HepG2 (cell line): ENCODE measurements around the gene LRSAM1. TPM values are rescaled to one million over a fixed set of nuclear protein-coding genes. Genes with fewer than 3 reads are reported as not detected.

Source experiments
- CBX1 ChIP-seq: IDR thresholded peaks from one replicate; pipeline ENCODE4 v1.6.1; 2016; ENCODE audit warnings: antibody characterized with exemption, low read depth
- DPF2 ChIP-seq: sonication (generic); formaldehyde crosslinking; IDR thresholded peaks from 2 replicates; pipeline ENCODE4 v1.4.0; 2020; ENCODE audit warnings: mild to moderate bottlenecking, low read depth, missing genetic modification reagents, borderline replicate concordance
- GABPB1 ChIP-seq: IDR thresholded peaks from 2 replicates; pipeline ENCODE4 v1.6.1; 2016; ENCODE audit warnings: mild to moderate bottlenecking, missing genetic modification reagents, moderate library complexity, missing compliant biosample characterization
- GATAD1 ChIP-seq: IDR thresholded peaks from 2 replicates; pipeline ENCODE4 v1.6.1; 2016; ENCODE audit warnings: missing genetic modification reagents, missing compliant biosample characterization
- HIVEP1 ChIP-seq: sonication (generic); formaldehyde crosslinking; IDR thresholded peaks from 2 replicates; pipeline ENCODE4 v1.4.0; 2020; ENCODE audit warnings: mild to moderate bottlenecking, missing genetic modification reagents
- NPAS2 ChIP-seq: sonication (generic); formaldehyde crosslinking; IDR thresholded peaks from 2 replicates; pipeline ENCODE4 v1.8.0; 2022; ENCODE audit warnings: mild to moderate bottlenecking, missing genetic modification reagents, borderline replicate concordance
- PAF1 ChIP-seq: IDR thresholded peaks from 2 replicates; pipeline ENCODE4 v1.6.1; 2016; ENCODE audit warnings: missing genetic modification reagents, missing compliant biosample characterization
- PHF5A ChIP-seq: IDR thresholded peaks from one replicate; pipeline ENCODE4 v1.6.1; 2018; ENCODE audit warnings: low read depth, missing genetic modification reagents; ENCODE audit not compliant: unreplicated experiment
- POLR2A ChIP-seq, 2 experiments: IDR thresholded peaks; 2 replicates each; pipeline ENCODE4 v1.6.1; 2011; ENCODE audit warnings: low read depth in 2 of 2, low read length in 2 of 2, mild to moderate bottlenecking in 1 of 2, moderate library complexity in 1 of 2; ENCODE audit not compliant: insufficient read depth in 1 of 2
- POLR2AphosphoS5 ChIP-seq: IDR thresholded peaks from 2 replicates; pipeline ENCODE4 v1.6.1; 2012; ENCODE audit warnings: low read depth, low read length
- POLR2G ChIP-seq: fragments of 200-400 bp; formaldehyde crosslinking; IDR thresholded peaks from 2 replicates; pipeline ENCODE4 v1.6.1; 2018; ENCODE audit warnings: mild to moderate bottlenecking, low read depth, low read length, moderate library complexity
- REL ChIP-seq: sonication (generic); formaldehyde crosslinking; conservative IDR thresholded peaks from 2 replicates; pipeline ENCODE4 v1.8.0; 2022; ENCODE audit warnings: mild to moderate bottlenecking, missing genetic modification reagents, moderate library complexity
- RNF2 ChIP-seq: fragments of 450-650 bp; conservative IDR thresholded peaks from 2 replicates; pipeline ENCODE4 v1.6.1; 2016; ENCODE audit warnings: low read depth
- SSRP1 ChIP-seq: IDR thresholded peaks from 2 replicates; pipeline ENCODE4 v1.6.1; 2016; ENCODE audit warnings: control low read depth
- TBX2 ChIP-seq: sonication (generic); formaldehyde crosslinking; IDR thresholded peaks from 2 replicates; pipeline ENCODE4 v1.5.0; 2020; ENCODE audit warnings: missing genetic modification reagents, mild to moderate bottlenecking, borderline replicate concordance
- TCF7L2 ChIP-seq: IDR thresholded peaks from 2 replicates; pipeline ENCODE4 v1.6.1; 2011; ENCODE audit warnings: mild to moderate bottlenecking, low read depth, low read length, moderate library complexity
- TSC22D2 ChIP-seq: sonication (generic); formaldehyde crosslinking; IDR thresholded peaks from 2 replicates; pipeline ENCODE4 v1.5.1; 2020; ENCODE audit warnings: missing genetic modification reagents, mild to moderate bottlenecking, borderline replicate concordance
- ZBTB25 ChIP-seq: IDR thresholded peaks from 2 replicates; pipeline ENCODE4 v1.6.1; 2018; ENCODE audit warnings: missing genetic modification reagents
- ZFP62 ChIP-seq: sonication (generic); formaldehyde crosslinking; IDR thresholded peaks from 2 replicates; pipeline ENCODE4 v1.4.0; 2020; ENCODE audit warnings: missing genetic modification reagents
- ZNF121 ChIP-seq: sonication (generic); formaldehyde crosslinking; IDR thresholded peaks from 2 replicates; pipeline ENCODE4 v1.5.0; 2020; ENCODE audit warnings: mild to moderate bottlenecking, missing genetic modification reagents
- polyA plus RNA-seq, 8 experiments: library from polyadenylated mRNA; depleted of rRNA in 3 of 8; stranded (reverse) in 7 of 8; unstranded in 1 of 8; fragments of >200 nt; fragmentation: Illumina TruSeq in 4 of 8; extraction: Trizol in 4 of 8; gene quantifications; 2 replicates each; pipeline versions ENCODE4 v1.2.1 to v1.2.3, GENCODE V29; 2011 to 2016; ENCODE audit warnings: low read depth in 4 of 8, missing spikeins in 1 of 8, mixed read lengths in 1 of 8; ENCODE audit not compliant: insufficient read depth in 1 of 8
- total RNA-seq, 5 experiments: library from RNA; depleted of rRNA; stranded (reverse); fragments of >200 nt; fragmentation: Illumina TruSeq; extraction: Trizol; gene quantifications; 2 replicates each; pipeline ENCODE4 v1.2.3, GENCODE V29; 2016; ENCODE audit warnings: low read depth in 1 of 5
- TF ChIP-seq, protein P1 (sequence below): sonication (generic); formaldehyde crosslinking; IDR thresholded peaks from 2 replicates; pipeline ENCODE4 v1.5.1; 2020; ENCODE audit warnings: missing genetic modification reagents, mild to moderate bottlenecking, borderline replicate concordance
- TF ChIP-seq, protein P2 (sequence below): sonication (generic); formaldehyde crosslinking; IDR thresholded peaks from 2 replicates; pipeline ENCODE4 v1.5.1; 2020; ENCODE audit warnings: mild to moderate bottlenecking, missing genetic modification reagents, moderate library complexity
- TF ChIP-seq, protein P3 (sequence below): IDR thresholded peaks from 2 replicates; pipeline ENCODE4 v1.6.1; 2016; ENCODE audit warnings: missing biosample characterization, missing genetic modification reagents, low read depth
- TF ChIP-seq, protein P4 (sequence below): sonication (generic); formaldehyde crosslinking; IDR thresholded peaks from 2 replicates; pipeline ENCODE4 v1.4.0; 2020; ENCODE audit warnings: missing genetic modification reagents

LRSAM1 gene
- total and polyA plus RNA-seq, 2 of the 13 experiments (the other 11 are each of a cell fraction or from before 2014, with no cell fraction given) = 8.7 to 10.2 TPM

DNA sequence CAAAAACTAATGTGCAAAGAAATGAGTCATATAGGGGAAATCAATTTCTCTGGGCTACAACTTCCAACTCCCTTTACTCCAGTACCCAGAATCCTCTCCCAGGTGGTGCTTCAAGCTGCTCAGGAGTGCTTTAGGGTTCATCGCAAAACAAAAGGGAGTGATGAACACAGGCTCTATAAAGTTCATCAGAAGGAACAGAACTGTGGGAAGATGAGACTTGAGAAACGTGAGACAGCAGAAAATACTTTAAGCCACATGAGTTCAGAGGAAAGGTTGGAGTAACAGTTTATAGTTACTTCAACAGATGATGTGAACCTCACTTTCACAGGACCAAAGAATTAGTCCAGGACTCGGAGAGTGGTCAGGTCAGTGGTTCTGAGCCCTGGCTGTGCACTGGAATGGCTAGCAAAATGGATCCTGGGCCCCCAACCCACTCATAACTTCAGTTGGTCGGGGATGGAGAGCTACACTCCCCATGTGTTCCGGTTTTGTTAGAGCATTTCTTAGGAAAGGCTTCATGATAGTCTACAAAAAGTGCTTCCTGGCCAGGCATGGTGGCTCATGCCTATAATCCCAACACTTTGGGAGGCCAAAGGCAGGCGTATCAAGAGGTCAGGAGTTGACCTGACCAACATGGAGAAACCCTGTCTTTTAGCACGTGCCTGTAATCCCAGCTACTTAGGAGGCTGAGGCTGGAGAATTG is 4.4 kb upstream of the LRSAM1 start (continued):
- TF ChIP-seq, protein P1, sequence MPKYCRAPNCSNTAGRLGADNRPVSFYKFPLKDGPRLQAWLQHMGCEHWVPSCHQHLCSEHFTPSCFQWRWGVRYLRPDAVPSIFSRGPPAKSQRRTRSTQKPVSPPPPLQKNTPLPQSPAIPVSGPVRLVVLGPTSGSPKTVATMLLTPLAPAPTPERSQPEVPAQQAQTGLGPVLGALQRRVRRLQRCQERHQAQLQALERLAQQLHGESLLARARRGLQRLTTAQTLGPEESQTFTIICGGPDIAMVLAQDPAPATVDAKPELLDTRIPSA (CRISPR knock-in tag) = no peak
- TF ChIP-seq POLR2A (IDR thresholded peaks at IDR 0.05; ENCODE audit: insufficient read depth in 1 of 2, low read depth in 2 of 2, low read length in 2 of 2) (peak in 1 of 2 experiments; percentile 31; a peak in 2 of 4 replicates), POLR2G (peak; percentile 51), CBX1 (peak; percentile 32), PAF1 (no peak), ZBTB25 (CRISPR knock-in tag) (no peak), ZNF121 (CRISPR knock-in tag) (no peak), REL (CRISPR knock-in tag) (no peak), HIVEP1 (CRISPR knock-in tag) (no peak), GABPB1 (CRISPR knock-in tag) (no peak), TCF7L2 (no peak), TBX2 (no peak), TSC22D2 (CRISPR knock-in tag) (no peak), DPF2 (no peak), SSRP1 (CRISPR knock-in tag) (peak; percentile 66; the same call in 1 of the 2 replicates), ZFP62 (CRISPR knock-in tag) (no peak), GATAD1 (CRISPR knock-in tag) (no peak), NPAS2 (CRISPR knock-in tag) (no peak), RNF2 (no peak), PHF5A (CRISPR knock-in tag) (no peak), POLR2AphosphoS5 (peak; percentile 15)
- TF ChIP-seq, protein P2, sequence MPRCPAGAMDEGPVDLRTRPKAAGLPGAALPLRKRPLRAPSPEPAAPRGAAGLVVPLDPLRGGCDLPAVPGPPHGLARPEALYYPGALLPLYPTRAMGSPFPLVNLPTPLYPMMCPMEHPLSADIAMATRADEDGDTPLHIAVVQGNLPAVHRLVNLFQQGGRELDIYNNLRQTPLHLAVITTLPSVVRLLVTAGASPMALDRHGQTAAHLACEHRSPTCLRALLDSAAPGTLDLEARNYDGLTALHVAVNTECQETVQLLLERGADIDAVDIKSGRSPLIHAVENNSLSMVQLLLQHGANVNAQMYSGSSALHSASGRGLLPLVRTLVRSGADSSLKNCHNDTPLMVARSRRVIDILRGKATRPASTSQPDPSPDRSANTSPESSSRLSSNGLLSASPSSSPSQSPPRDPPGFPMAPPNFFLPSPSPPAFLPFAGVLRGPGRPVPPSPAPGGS = no peak
- TF ChIP-seq, protein P3, sequence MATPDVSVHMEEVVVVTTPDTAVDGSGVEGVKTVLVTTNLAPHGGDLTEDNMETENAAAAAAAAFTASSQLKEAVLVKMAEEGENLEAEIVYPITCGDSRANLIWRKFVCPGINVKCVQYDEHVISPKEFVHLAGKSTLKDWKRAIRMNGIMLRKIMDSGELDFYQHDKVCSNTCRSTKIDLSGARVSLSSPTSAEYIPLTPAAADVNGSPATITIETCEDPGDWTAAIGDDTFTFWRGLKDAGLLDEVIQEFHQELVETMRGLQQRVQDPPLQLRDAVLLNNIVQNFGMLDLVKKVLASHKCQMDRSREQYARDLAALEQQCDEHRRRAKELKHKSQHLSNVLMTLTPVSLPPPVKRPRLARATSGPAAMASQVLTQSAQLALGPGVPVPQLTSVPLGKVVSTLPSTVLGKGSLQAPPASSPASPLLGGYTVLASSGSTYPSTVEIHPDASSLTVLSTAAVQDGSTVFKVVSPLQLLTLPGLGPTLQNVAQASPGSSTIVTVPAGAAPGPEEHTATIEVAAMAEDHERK (CRISPR knock-in tag) = no peak
- TF ChIP-seq, protein P4, sequence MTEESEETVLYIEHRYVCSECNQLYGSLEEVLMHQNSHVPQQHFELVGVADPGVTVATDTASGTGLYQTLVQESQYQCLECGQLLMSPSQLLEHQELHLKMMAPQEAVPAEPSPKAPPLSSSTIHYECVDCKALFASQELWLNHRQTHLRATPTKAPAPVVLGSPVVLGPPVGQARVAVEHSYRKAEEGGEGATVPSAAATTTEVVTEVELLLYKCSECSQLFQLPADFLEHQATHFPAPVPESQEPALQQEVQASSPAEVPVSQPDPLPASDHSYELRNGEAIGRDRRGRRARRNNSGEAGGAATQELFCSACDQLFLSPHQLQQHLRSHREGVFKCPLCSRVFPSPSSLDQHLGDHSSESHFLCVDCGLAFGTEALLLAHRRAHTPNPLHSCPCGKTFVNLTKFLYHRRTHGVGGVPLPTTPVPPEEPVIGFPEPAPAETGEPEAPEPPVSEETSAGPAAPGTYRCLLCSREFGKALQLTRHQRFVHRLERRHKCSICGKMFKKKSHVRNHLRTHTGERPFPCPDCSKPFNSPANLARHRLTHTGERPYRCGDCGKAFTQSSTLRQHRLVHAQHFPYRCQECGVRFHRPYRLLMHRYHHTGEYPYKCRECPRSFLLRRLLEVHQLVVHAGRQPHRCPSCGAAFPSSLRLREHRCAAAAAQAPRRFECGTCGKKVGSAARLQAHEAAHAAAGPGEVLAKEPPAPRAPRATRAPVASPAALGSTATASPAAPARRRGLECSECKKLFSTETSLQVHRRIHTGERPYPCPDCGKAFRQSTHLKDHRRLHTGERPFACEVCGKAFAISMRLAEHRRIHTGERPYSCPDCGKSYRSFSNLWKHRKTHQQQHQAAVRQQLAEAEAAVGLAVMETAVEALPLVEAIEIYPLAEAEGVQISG (CRISPR knock-in tag) = peak; percentile 24; the same call in 1 of the 2 replicates
